ENCODE measurements around the gene TACO1. TPM values are rescaled to one million over a fixed set of nuclear protein-coding genes. Genes with fewer than 3 reads are reported as not detected.

The TACO1 gene
- total and polyA plus RNA-seq, 9 of the 15 experiments (the other 6 are each of a cell fraction or from before 2014, with no cell fraction given): 10.3 to 41.6 (median 30.9) TPM

- TF ChIP-seq RBBP5 (IDR thresholded peaks at IDR 0.05; ENCODE audit: borderline replicate concordance, insufficient read depth, low read length, poor library complexity, severe bottlenecking): no peak
- no peak for TF ChIP-seq MEF2D (tag; conservative IDR thresholded peaks at IDR 0.05; ENCODE audit: low read depth)
- no peak for TF ChIP-seq ZC3H4 (CRISPR knock-in tag; IDR thresholded peaks at IDR 0.05; ENCODE audit: borderline replicate concordance)
- TF ChIP-seq ZBTB34 (CRISPR knock-in tag; IDR thresholded peaks at IDR 0.05): no peak
- no peak for TF ChIP-seq SIN3A (IDR thresholded peaks at IDR 0.05; ENCODE audit: borderline replicate concordance in 2 of 2, control insufficient read depth in 1 of 2, low read depth in 2 of 2, low read length in 2 of 2)
- TF ChIP-seq ZNF217 (CRISPR knock-in tag; IDR thresholded peaks at IDR 0.05): no peak
- TF ChIP-seq SFPQ (IDR thresholded peaks at IDR 0.05; ENCODE audit: low read depth, low read length): no peak
- no peak for TF ChIP-seq ZC3H8 (IDR thresholded peaks at IDR 0.05)
- TF ChIP-seq DPF2 (IDR thresholded peaks at IDR 0.05): peak; percentile 37
- 0 out of 2 replicates have a peak, but pooled peaks have one; percentile 12 for TF ChIP-seq HMBOX1 (IDR thresholded peaks at IDR 0.05)
- no peak for TF ChIP-seq RBM39 (optimal IDR thresholded peaks at IDR 0.05; ENCODE audit: low read depth, low read length)
- no peak for TF ChIP-seq ZNF174 (CRISPR knock-in tag; IDR thresholded peaks at IDR 0.05)
- TF ChIP-seq ELF2 (CRISPR knock-in tag; IDR thresholded peaks at IDR 0.05): no peak
- no peak for TF ChIP-seq ZEB2 (IDR thresholded peaks at IDR 0.05)
- TF ChIP-seq GABPB1 (CRISPR knock-in tag; IDR thresholded peaks at IDR 0.05): no peak
- no peak for TF ChIP-seq HOMEZ (CRISPR knock-in tag; IDR thresholded peaks at IDR 0.05)
- no peak for TF ChIP-seq USF2 (CRISPR knock-in tag; IDR thresholded peaks at IDR 0.05)
- TF ChIP-seq ZC3H11A (IDR thresholded peaks at IDR 0.05; ENCODE audit: low read depth, low read length): no peak
- TF ChIP-seq ZBTB9 (CRISPR knock-in tag; IDR thresholded peaks at IDR 0.05): no peak
- TF ChIP-seq ZBTB26 (CRISPR knock-in tag; IDR thresholded peaks at IDR 0.05): no peak
Observed at GRCh38 chr17:63634163-63634562, 33.5 kb downstream of the TACO1 start (continued).

All from K562 (cell line).